GM23338 (cell line): ENCODE measurements around the gene BRF1. TPM values are rescaled to one million over a fixed set of nuclear protein-coding genes. Genes with fewer than 3 reads are reported as not detected.
"Not testable (repeated sequence)": the region's sequence is repeated elsewhere in the genome, so short reads cannot be mapped to it uniquely, and the experiment has no call there.

Experiments used
- ATAC-seq: fragments of 200-7000 bp; cut with Tn5 transposase; 3 replicates; pipeline ENCODE4 v1.9.1; 2020
- DNase-seq: peaks from one replicate; pipeline ENCODE4 v3.0.0-alpha.2; 2015; ENCODE audit warnings: low spot score
- H2AFZ ChIP-seq: fragments of 200-600 bp; sonication (generic); 2 replicates; pipeline ENCODE4 v1.8.0; 2016; ENCODE audit warnings: antibody characterized with exemption, mild to moderate bottlenecking, moderate library complexity
- H3F3A ChIP-seq: fragments of 200-600 bp; sonication (generic); replicated peaks from 2 replicates; pipeline ENCODE4 v1.8.0; 2017; ENCODE audit warnings: antibody characterized with exemption, mixed run types, low read depth
- H3K27ac ChIP-seq: fragments of 200-600 bp; sonication (generic); 2 replicates; pipeline ENCODE4 v1.6.1; 2016; ENCODE audit warnings: low read depth
- H3K27me3 ChIP-seq: fragments of 200-600 bp; sonication (generic); 2 replicates; pipeline ENCODE4 v1.8.0; 2016; ENCODE audit warnings: mild to moderate bottlenecking, mixed run types, moderate library complexity; ENCODE audit not compliant: insufficient read depth
- H3K36me3 ChIP-seq: fragments of 200-600 bp; sonication (generic); 2 replicates; pipeline ENCODE4 v1.8.0; 2016; ENCODE audit warnings: mild to moderate bottlenecking; ENCODE audit not compliant: insufficient read depth
- H3K4me1 ChIP-seq: fragments of 200-600 bp; sonication (generic); 2 replicates; pipeline ENCODE4 v1.8.0; 2016; ENCODE audit warnings: mild to moderate bottlenecking, moderate library complexity; ENCODE audit not compliant: insufficient read depth
- H3K4me2 ChIP-seq: fragments of 200-600 bp; sonication (generic); 2 replicates; pipeline ENCODE4 v1.7.1; 2017; ENCODE audit warnings: mixed run types
- H3K4me3 ChIP-seq: fragments of 200-600 bp; sonication (generic); 2 replicates; pipeline ENCODE4 v1.6.1; 2016; ENCODE audit warnings: mixed run types
- H3K79me2 ChIP-seq: fragments of 200-600 bp; sonication (generic); replicated peaks from 2 replicates; pipeline ENCODE4 v1.8.0; 2017; ENCODE audit warnings: mild to moderate bottlenecking; ENCODE audit not compliant: insufficient read depth
- H3K9me2 ChIP-seq: fragments of 200-600 bp; sonication (generic); 2 replicates; pipeline ENCODE4 v1.8.0; 2017; ENCODE audit not compliant: insufficient read depth
- H4K20me1 ChIP-seq: fragments of 200-600 bp; sonication (generic); replicated peaks from 2 replicates; pipeline ENCODE4 v1.8.0; 2017; ENCODE audit warnings: mild to moderate bottlenecking; ENCODE audit not compliant: insufficient read depth
- H3K27ac Mint-ChIP-seq: 2 replicates; pipeline ENCODE4 v1.8.0; 2020; ENCODE audit warnings: inconsistent platforms, mild to moderate bottlenecking, moderate library complexity, mixed read lengths
- H3K27me3 Mint-ChIP-seq: 3 replicates; pipeline ENCODE4 v1.8.0; 2022; ENCODE audit warnings: low read depth, mild to moderate bottlenecking, moderate library complexity, mixed read lengths, inconsistent platforms; ENCODE audit not compliant: insufficient read depth, poor library complexity
- H3K36me3 Mint-ChIP-seq: 3 replicates; pipeline ENCODE4 v1.8.0; 2021; ENCODE audit warnings: low read depth, mild to moderate bottlenecking, inconsistent platforms, moderate library complexity, mixed read lengths
- H3K4me1 Mint-ChIP-seq: 3 replicates; pipeline ENCODE4 v1.8.0; 2020; ENCODE audit warnings: mild to moderate bottlenecking, inconsistent platforms, mixed read lengths
- H3K4me3 Mint-ChIP-seq: 3 replicates; pipeline ENCODE4 v1.8.0; 2021; ENCODE audit warnings: moderate library complexity, mild to moderate bottlenecking, inconsistent platforms, mixed read lengths
- H3K9me3 Mint-ChIP-seq: 3 replicates; pipeline ENCODE4 v1.8.0; 2020; ENCODE audit warnings: moderate library complexity, mild to moderate bottlenecking, inconsistent platforms, mixed read lengths
- EZH2phosphoT487 ChIP-seq: fragments of 200-600 bp; sonication (generic); IDR thresholded peaks from one replicate; pipeline ENCODE4 v1.8.1; 2018; ENCODE audit warnings: antibody characterized with exemption; ENCODE audit not compliant: unreplicated experiment
- POLR2AphosphoS5 ChIP-seq: IDR thresholded peaks from 2 replicates; pipeline ENCODE4 v1.6.1; 2016; ENCODE audit warnings: antibody characterized with exemption, low read depth
- STAT1 ChIP-seq: IDR thresholded peaks from one replicate; pipeline ENCODE4 v1.6.1; 2016; ENCODE audit warnings: antibody characterized with exemption; ENCODE audit not compliant: unreplicated experiment
- ZNF114 ChIP-seq: fragments of 250-450 bp; sonication (Bioruptor Pico); IDR thresholded peaks from 2 replicates; pipeline ENCODE4 v1.5.0; 2020; ENCODE audit warnings: mild to moderate bottlenecking, moderate library complexity
- ZNF331 ChIP-seq: fragments of 250-450 bp; sonication (Bioruptor Pico); IDR thresholded peaks from 2 replicates; pipeline ENCODE4 v1.5.0; 2020; ENCODE audit warnings: low read depth, mild to moderate bottlenecking, moderate library complexity
- polyA plus RNA-seq: library from polyadenylated mRNA; unstranded; fragments of >200 nt; fragmentation: Nextera tagmentation; extraction: Ambion mirVana; gene quantifications from 2 replicates; pipeline ENCODE4 v1.2.1, GENCODE V29; 2016
- total RNA-seq: library from RNA; depleted of rRNA; stranded (reverse); fragments of >200 nt; shearing (Covaris generic); gene quantifications from 2 replicates; pipeline ENCODE4 v1.2.3, GENCODE V29; 2014
- TF ChIP-seq, protein P1 (sequence below): fragments of 250-450 bp; sonication (Bioruptor Pico); IDR thresholded peaks from 2 replicates; pipeline ENCODE4 v1.5.0; 2020; ENCODE audit warnings: mild to moderate bottlenecking, moderate library complexity
- TF ChIP-seq, protein P2 (sequence below), 2 experiments: fragments of 200-600 bp in 1 of 2; sonication (generic) in 1 of 2; conservative IDR thresholded peaks; 2 replicates each; pipeline versions ENCODE4 v1.5.1 to v1.6.1; 2016 to 2017; ENCODE audit warnings: antibody characterized with exemption in 2 of 2, low read depth in 2 of 2, mild to moderate bottlenecking in 2 of 2, moderate library complexity in 1 of 2

Gene BRF1
- total and polyA plus RNA-seq, 2 experiments from 2014 or later = 8.6 to 29.9 TPM

DNA sequence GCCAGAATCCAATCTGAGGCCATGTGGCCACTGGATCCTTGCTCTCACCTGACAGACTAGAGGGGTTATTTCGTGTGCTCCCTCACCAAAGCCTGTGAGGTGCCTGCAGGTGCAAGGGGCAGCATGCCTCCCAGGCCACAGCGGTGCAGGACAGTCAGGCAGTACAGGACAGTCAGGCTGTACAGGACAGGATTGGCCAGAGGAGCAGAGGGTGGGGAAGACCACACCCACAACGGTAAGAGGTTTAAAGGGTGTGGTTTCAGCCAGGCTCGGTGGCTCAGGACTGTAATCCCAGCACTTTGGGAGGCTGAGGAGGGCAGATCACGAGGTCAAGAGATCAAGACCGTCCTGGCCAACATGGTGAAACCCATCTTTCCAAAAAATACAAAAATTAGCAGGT, 3.1 kb upstream of the BRF1 start (continued):
- TF ChIP-seq, protein P1, sequence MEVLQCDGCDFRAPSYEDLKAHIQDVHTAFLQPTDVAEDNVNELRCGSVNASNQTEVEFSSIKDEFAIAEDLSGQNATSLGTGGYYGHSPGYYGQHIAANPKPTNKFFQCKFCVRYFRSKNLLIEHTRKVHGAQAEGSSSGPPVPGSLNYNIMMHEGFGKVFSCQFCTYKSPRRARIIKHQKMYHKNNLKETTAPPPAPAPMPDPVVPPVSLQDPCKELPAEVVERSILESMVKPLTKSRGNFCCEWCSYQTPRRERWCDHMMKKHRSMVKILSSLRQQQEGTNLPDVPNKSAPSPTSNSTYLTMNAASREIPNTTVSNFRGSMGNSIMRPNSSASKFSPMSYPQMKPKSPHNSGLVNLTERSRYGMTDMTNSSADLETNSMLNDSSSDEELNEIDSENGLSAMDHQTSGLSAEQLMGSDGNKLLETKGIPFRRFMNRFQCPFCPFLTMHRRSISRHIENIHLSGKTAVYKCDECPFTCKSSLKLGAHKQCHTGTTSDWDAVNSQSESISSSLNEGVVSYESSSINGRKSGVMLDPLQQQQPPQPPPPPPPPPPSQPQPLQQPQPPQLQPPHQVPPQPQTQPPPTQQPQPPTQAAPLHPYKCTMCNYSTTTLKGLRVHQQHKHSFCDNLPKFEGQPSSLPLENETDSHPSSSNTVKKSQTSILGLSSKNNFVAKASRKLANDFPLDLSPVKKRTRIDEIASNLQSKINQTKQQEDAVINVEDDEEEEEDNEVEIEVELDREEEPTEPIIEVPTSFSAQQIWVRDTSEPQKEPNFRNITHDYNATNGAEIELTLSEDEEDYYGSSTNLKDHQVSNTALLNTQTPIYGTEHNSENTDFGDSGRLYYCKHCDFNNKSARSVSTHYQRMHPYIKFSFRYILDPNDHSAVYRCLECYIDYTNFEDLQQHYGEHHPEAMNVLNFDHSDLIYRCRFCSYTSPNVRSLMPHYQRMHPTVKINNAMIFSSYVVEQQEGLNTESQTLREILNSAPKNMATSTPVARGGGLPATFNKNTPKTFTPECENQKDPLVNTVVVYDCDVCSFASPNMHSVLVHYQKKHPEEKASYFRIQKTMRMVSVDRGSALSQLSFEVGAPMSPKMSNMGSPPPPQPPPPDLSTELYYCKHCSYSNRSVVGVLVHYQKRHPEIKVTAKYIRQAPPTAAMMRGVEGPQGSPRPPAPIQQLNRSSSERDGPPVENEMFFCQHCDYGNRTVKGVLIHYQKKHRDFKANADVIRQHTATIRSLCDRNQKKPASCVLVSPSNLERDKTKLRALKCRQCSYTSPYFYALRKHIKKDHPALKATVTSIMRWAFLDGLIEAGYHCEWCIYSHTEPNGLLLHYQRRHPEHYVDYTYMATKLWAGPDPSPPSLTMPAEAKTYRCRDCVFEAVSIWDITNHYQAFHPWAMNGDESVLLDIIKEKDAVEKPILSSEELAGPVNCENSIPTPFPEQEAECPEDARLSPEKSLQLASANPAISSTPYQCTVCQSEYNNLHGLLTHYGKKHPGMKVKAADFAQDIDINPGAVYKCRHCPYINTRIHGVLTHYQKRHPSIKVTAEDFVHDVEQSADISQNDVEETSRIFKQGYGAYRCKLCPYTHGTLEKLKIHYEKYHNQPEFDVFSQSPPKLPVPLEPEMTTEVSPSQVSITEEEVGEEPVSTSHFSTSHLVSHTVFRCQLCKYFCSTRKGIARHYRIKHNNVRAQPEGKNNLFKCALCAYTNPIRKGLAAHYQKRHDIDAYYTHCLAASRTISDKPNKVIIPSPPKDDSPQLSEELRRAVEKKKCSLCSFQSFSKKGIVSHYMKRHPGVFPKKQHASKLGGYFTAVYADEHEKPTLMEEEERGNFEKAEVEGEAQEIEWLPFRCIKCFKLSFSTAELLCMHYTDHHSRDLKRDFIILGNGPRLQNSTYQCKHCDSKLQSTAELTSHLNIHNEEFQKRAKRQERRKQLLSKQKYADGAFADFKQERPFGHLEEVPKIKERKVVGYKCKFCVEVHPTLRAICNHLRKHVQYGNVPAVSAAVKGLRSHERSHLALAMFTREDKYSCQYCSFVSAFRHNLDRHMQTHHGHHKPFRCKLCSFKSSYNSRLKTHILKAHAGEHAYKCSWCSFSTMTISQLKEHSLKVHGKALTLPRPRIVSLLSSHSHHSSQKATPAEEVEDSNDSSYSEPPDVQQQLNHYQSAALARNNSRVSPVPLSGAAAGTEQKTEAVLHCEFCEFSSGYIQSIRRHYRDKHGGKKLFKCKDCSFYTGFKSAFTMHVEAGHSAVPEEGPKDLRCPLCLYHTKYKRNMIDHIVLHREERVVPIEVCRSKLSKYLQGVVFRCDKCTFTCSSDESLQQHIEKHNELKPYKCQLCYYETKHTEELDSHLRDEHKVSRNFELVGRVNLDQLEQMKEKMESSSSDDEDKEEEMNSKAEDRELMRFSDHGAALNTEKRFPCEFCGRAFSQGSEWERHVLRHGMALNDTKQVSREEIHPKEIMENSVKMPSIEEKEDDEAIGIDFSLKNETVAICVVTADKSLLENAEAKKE (CRISPR knock-in tag) = no peak
- TF ChIP-seq, protein P2, sequence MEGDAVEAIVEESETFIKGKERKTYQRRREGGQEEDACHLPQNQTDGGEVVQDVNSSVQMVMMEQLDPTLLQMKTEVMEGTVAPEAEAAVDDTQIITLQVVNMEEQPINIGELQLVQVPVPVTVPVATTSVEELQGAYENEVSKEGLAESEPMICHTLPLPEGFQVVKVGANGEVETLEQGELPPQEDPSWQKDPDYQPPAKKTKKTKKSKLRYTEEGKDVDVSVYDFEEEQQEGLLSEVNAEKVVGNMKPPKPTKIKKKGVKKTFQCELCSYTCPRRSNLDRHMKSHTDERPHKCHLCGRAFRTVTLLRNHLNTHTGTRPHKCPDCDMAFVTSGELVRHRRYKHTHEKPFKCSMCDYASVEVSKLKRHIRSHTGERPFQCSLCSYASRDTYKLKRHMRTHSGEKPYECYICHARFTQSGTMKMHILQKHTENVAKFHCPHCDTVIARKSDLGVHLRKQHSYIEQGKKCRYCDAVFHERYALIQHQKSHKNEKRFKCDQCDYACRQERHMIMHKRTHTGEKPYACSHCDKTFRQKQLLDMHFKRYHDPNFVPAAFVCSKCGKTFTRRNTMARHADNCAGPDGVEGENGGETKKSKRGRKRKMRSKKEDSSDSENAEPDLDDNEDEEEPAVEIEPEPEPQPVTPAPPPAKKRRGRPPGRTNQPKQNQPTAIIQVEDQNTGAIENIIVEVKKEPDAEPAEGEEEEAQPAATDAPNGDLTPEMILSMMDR (conservative IDR thresholded peaks at IDR 0.05; ENCODE audit: low read depth in 2 of 2) = no peak
- TF ChIP-seq ZNF114 (CRISPR knock-in tag) = no peak
- TF ChIP-seq EZH2phosphoT487 = no peak
- TF ChIP-seq STAT1 = no peak
- no peak for TF ChIP-seq ZNF331 (CRISPR knock-in tag)
- TF ChIP-seq POLR2AphosphoS5 = no peak

DNA sequence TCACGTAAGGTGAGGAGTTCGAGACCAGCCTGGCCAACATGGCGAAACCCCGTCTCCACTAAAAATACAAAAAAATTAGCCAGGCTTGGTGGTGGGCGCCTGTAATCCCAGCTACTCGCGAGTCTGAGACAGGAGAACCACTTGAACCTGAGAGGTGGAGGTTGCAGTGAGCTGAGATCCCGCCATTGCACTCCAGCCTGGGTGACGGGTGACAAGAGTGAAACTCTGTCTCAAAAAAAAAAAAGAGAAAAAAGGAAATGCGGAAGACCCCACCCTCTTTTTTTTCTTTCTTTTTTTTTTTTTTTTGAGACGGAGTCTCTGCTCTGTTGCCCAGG, 1.1 kb upstream of the BRF1 start:
- not testable (repeated sequence) for H3K9me3 Mint-ChIP-seq, H3K4me1 Mint-ChIP-seq, H3K36me3 Mint-ChIP-seq, H3K36me3 ChIP-seq, DNase-seq, H3K4me1 ChIP-seq, ATAC-seq, H3K27ac Mint-ChIP-seq, H3K9me2 ChIP-seq
- H3K27me3 ChIP-seq = peaks cover 11% of the 10 kb centered on the region
- peak overlapping the region; percentile 80; the same call in 1 of the 2 replicates for H3K27ac ChIP-seq
- peak overlapping the region; percentile 95 for H2AFZ ChIP-seq
- H3F3A ChIP-seq = peaks cover 14% of the 10 kb centered on the region; the same call in 1 of the 2 replicates
- H4K20me1 ChIP-seq = peaks cover 10% of the 10 kb centered on the region
- Mint-ChIP-seq H3K27me3 (peaks cover 15% of the 10 kb centered on the region), H3K4me3 (peak overlapping the region; percentile 88)
- H3K4me2 ChIP-seq = peak overlapping the region; percentile 88
- H3K4me3 ChIP-seq = peak overlapping the region; percentile 85
- peaks cover 30% of the 10 kb centered on the region for H3K79me2 ChIP-seq
